T-helper 1 cell treated with Interleukin-12 subunit alpha and Interleukin-12 subunit beta and Interleukin-4 antibody, amounts not matched to agents 30 ng/mL and 1 ng/mL, for 36 hours (primary cell): ENCODE results near the gene UBR7. TPM values are rescaled to one million over a fixed set of nuclear protein-coding genes. Genes with fewer than 3 reads are reported as not detected.

Experiments used
- intact Hi-C: fragments of 100-400 bp; cut with micrococcal nuclease; formaldehyde crosslinking; loops from one replicate; pipeline ENCODE4 v1.15.1; 2024
- total RNA-seq: library from RNA; stranded (reverse); gene quantifications from 2 replicates; pipeline ENCODE4 v1.2.3, GENCODE V29; 2022

The UBR7 gene
- total RNA-seq, 1 donor from 2014 or later, result 32.7 TPM

GRCh38 chr14:93245764-93246420, 38.8 kb downstream of the UBR7 start:
- intact Hi-C loops, result no loop called here

GRCh38 chr14:93246534-93246933, 39.5 kb downstream of the UBR7 start:
- intact Hi-C loops, result no loop called here

- intact Hi-C loops, result no loop called here
Measured at GRCh38 chr14:93249128-93249831, 42.2 kb downstream of the UBR7 start.

- intact Hi-C loops, result no loop called here
Measured at GRCh38 chr14:93262446-93262845, 55.4 kb downstream of the UBR7 start.

GRCh38 chr14:93263416-93263815, 56.4 kb downstream of the UBR7 start:
- intact Hi-C loops, result no loop called here

- intact Hi-C loops, result no loop called here
Measured at GRCh38 chr14:93266127-93266526, 59.1 kb downstream of the UBR7 start.

GRCh38 chr14:93267149-93267711, 60.2 kb downstream of the UBR7 start:
- intact Hi-C loops, result no loop called here

GRCh38 chr14:93268406-93268805, 61.4 kb downstream of the UBR7 start:
- intact Hi-C loops, result no loop called here

GRCh38 chr14:93269341-93270068, 62.4 kb downstream of the UBR7 start:
- intact Hi-C loops, result no loop called here

GRCh38 chr14:93271111-93271510, 64.1 kb downstream of the UBR7 start:
- intact Hi-C loops, result no loop called here

- intact Hi-C loops, result no loop called here
Measured at GRCh38 chr14:93274055-93274806, 67.2 kb downstream of the UBR7 start.

- intact Hi-C loops, result no loop called here
Measured at GRCh38 chr14:93276031-93276716, 69.1 kb downstream of the UBR7 start.

Other genes with a start within 250 kb of the UBR7 start
- 68.4 and 74.0 TPM in 2 replicates for gene ITPK1, start 91.3 kb upstream of the UBR7 start, total RNA-seq
- gene MOAP1, start 22.4 kb upstream of the UBR7 start, total RNA-seq, result 22.9 and 24.0 TPM in 2 replicates
- 9.6 and 11.6 TPM in 2 replicates for gene LYSET, start 21.9 kb upstream of the UBR7 start, total RNA-seq
- gene GON7, start 191 bp upstream of the UBR7 start, total RNA-seq, result 14.2 and 14.4 TPM in 2 replicates
- 20.3 and 25.1 TPM in 2 replicates for gene BTBD7, start 125.8 kb downstream of the UBR7 start, total RNA-seq
- not detected in 2 replicates for gene COX8C, start 139.9 kb downstream of the UBR7 start, total RNA-seq
- gene UNC79, start 223.7 kb downstream of the UBR7 start, total RNA-seq, result not detected in 2 replicates